MM.1S (cell line): ENCODE measurements around the gene KRT9.

Source experiments
- DNase-seq: peaks from one replicate; pipeline ENCODE4 v3.0.0-alpha.2; 2015
- H2AFZ ChIP-seq: fragments of 300-600 bp; sonication (generic); 2 replicates; pipeline ENCODE4 v1.6.0; 2016; ENCODE audit warnings: antibody characterized with exemption, low read length
- H3F3A ChIP-seq: fragments of 300-600 bp; sonication (generic); 2 replicates; pipeline ENCODE4 v1.6.1; 2016; ENCODE audit warnings: mild to moderate bottlenecking, antibody characterized with exemption, low read length, moderate library complexity, mixed read lengths; ENCODE audit not compliant: insufficient read depth
- H3K27ac ChIP-seq: fragments of 300-600 bp; sonication (generic); 2 replicates; pipeline ENCODE4 v1.5.1; 2016; ENCODE audit warnings: mild to moderate bottlenecking, low read length
- H3K27me3 ChIP-seq: fragments of 300-600 bp; sonication (generic); replicated peaks from 2 replicates; pipeline ENCODE4 v1.6.0; 2016; ENCODE audit warnings: low read length; ENCODE audit not compliant: insufficient read depth
- H3K36me3 ChIP-seq: fragments of 300-600 bp; sonication (generic); replicated peaks from 2 replicates; pipeline ENCODE4 v1.6.1; 2016; ENCODE audit warnings: mild to moderate bottlenecking, low read length, mixed read lengths; ENCODE audit not compliant: insufficient read depth
- H3K4me1 ChIP-seq: fragments of 300-600 bp; sonication (generic); 2 replicates; pipeline ENCODE4 v1.6.1; 2016; ENCODE audit warnings: low read length, mixed read lengths
- H3K4me2 ChIP-seq: fragments of 300-600 bp; sonication (generic); 2 replicates; pipeline ENCODE4 v1.6.0; 2016; ENCODE audit warnings: low read depth, low read length
- H3K4me3 ChIP-seq: fragments of 300-600 bp; sonication (generic); 2 replicates; pipeline ENCODE4 v1.5.1; 2016; ENCODE audit warnings: low read length, mixed read lengths
- H3K79me2 ChIP-seq: fragments of 300-600 bp; sonication (generic); 2 replicates; pipeline ENCODE4 v1.6.1; 2016; ENCODE audit warnings: mixed run types, low read length, mixed read lengths
- H3K9ac ChIP-seq: fragments of 300-600 bp; sonication (generic); 2 replicates; pipeline ENCODE4 v1.6.1; 2016; ENCODE audit warnings: low read length, mixed read lengths
- H3K9me2 ChIP-seq: fragments of 300-600 bp; sonication (generic); replicated peaks from 2 replicates; pipeline ENCODE4 v1.6.1; 2016; ENCODE audit warnings: mild to moderate bottlenecking, low read length, mixed read lengths; ENCODE audit not compliant: insufficient read depth
- H3K9me3 ChIP-seq: fragments of 300-600 bp; sonication (generic); replicated peaks from 2 replicates; pipeline ENCODE4 v1.6.1; 2016; ENCODE audit warnings: mild to moderate bottlenecking, low read length, mixed read lengths; ENCODE audit not compliant: insufficient read depth
- H4K20me1 ChIP-seq: fragments of 300-600 bp; sonication (generic); 2 replicates; pipeline ENCODE4 v1.6.1; 2016; ENCODE audit warnings: mild to moderate bottlenecking, low read length, moderate library complexity, mixed read lengths; ENCODE audit not compliant: insufficient read depth
- CTCF ChIP-seq: fragments of 300-600 bp; sonication (generic); IDR thresholded peaks from 2 replicates; pipeline ENCODE4 v1.5.1; 2016; ENCODE audit warnings: antibody characterized with exemption, low read length, mixed read lengths
- EZH2 ChIP-seq: fragments of 300-600 bp; sonication (generic); optimal IDR thresholded peaks from 2 replicates; pipeline ENCODE3; 2017; ENCODE audit warnings: low read depth, mild to moderate bottlenecking, antibody characterized with exemption, low read length, mixed read lengths
- EZH2phosphoT487 ChIP-seq: fragments of 300-600 bp; sonication (generic); IDR thresholded peaks from 2 replicates; pipeline ENCODE4 v1.6.1; 2018; ENCODE audit warnings: antibody characterized with exemption, low read length

The KRT9 gene

DNA sequence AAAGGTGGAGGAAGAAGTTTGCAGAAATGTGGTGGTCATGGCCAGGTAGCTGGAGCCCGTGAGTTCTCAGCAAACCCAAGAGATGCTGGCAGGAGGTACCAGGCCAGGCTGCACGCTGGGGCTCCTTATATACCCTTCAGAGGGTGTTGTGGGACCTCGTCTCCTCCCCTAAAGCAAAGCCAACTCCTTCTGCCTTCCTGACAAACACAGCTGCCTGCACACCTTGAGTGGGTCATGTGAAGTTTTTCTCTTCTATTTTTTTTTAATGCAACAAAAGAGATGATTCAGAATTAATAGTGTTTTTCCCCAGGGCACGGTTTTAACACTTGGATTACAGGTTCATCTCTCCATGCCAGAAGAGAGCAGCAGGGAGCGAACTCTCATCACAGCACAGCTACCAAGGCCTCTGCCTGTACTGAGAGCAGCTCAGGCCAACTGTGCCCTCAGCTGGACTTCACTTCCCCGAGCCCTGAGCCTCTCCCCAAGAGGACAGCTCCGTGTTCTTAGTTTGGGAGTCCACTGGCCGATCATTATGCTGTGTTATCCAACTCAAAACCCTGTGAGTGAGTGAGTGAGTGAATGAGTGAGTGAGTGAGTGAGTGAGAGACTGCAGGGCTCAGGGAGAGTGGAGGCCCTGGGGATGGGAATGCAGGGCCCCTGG lies 52.9 kb downstream of the KRT9 start, which contains the start of gene KRT15:
TSS of gene KRT15 (minus strand) at position 102 of the 661 bp plus-strand sequence. CDS start at position 39, 63 bp downstream.
- Histone ChIP-seq H3K4me3 (no peak within 1 kb of the TSS), H3K36me3 (no peaks in the 10 kb centered on the region), H3K27ac (no peak within 1 kb of the TSS), H3K27me3 (no peaks in the 10 kb centered on the region), H2AFZ (no peak within 1 kb of the TSS), H3K79me2 (no peaks in the 10 kb centered on the region), H3K9me2 (no peaks in the 10 kb centered on the region), H3K9me3 (no peaks in the 10 kb centered on the region), H3K4me2 (no peak within 1 kb of the TSS), H3K9ac (no peak within 1 kb of the TSS), H3F3A (no peaks in the 10 kb centered on the region), H4K20me1 (no peaks in the 10 kb centered on the region), H3K4me1 (peaks cover 22% of the 10 kb centered on the region)
- no peak for TF ChIP-seq CTCF
- TF ChIP-seq EZH2phosphoT487: no peak
- TF ChIP-seq EZH2: no peak
- DNase-seq: peak; percentile 9

GRCh38 chr17:41518031-41518430 lies 53.8 kb downstream of the KRT9 start:
- H3K27ac ChIP-seq: no peak overlapping the region
- no peak overlapping the region for H3K4me3 ChIP-seq
- no peaks in the 10 kb centered on the region for H3K9me3 ChIP-seq
- H3K36me3 ChIP-seq: no peaks in the 10 kb centered on the region
- H3K27me3 ChIP-seq: no peaks in the 10 kb centered on the region
- no peak overlapping the region for H3K4me2 ChIP-seq
- H3K9ac ChIP-seq: no peak overlapping the region
- peak; percentile 62 for DNase-seq
- H3F3A ChIP-seq: no peaks in the 10 kb centered on the region
- H3K4me1 ChIP-seq: peaks cover 22% of the 10 kb centered on the region
- H3K79me2 ChIP-seq: no peaks in the 10 kb centered on the region
- H4K20me1 ChIP-seq: no peaks in the 10 kb centered on the region
- H3K9me2 ChIP-seq: no peaks in the 10 kb centered on the region
- H2AFZ ChIP-seq: no peak overlapping the region
- no peak for TF ChIP-seq CTCF

DNA sequence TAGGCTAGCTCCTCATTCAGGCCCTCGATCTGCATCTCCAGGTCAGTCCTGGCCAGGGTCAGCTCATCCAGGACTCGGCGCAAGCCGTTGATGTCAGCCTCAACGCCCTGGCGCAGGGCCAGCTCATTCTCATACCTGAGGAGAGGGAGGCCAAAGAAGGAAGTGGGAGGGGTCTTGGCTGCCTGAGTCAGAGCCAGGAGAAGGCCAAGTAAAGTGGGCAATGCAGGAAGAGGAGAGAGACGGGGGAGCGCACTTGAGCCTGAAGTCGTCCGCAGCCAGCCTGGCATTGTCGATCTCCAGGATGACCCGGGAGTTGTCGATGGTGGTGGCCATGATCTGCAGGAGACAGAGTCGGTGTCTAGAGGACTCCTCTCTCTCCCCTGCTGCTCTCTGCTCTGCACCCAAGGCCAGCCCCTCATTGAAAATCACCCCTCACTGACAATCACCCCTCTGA lies 55.0 kb downstream of the KRT9 start:
- H3K9me3 ChIP-seq: no peaks in the 10 kb centered on the region
- no peak for TF ChIP-seq CTCF
- TF ChIP-seq EZH2phosphoT487: no peak
- no peak for TF ChIP-seq EZH2
- H2AFZ ChIP-seq: no peak overlapping the region
- H3K9me2 ChIP-seq: no peaks in the 10 kb centered on the region
- H3K27ac ChIP-seq: no peak overlapping the region
- no peaks in the 10 kb centered on the region for H3K27me3 ChIP-seq
- H3F3A ChIP-seq: no peaks in the 10 kb centered on the region
- no peak overlapping the region for H3K4me3 ChIP-seq
- peaks cover 21% of the 10 kb centered on the region for H3K4me1 ChIP-seq
- no peaks in the 10 kb centered on the region for H3K79me2 ChIP-seq
- no peaks in the 10 kb centered on the region for H4K20me1 ChIP-seq
- DNase-seq: no peak
- no peak overlapping the region for H3K4me2 ChIP-seq
- H3K9ac ChIP-seq: no peak overlapping the region
- no peaks in the 10 kb centered on the region for H3K36me3 ChIP-seq
